GM06990 (cell line): ENCODE data around the gene WNT4.

Experiments used
- DNase-seq: peaks from one replicate; pipeline ENCODE4 v3.0.0-alpha.2; 2011; ENCODE audit not compliant: insufficient read length; ENCODE audit errors: extremely low read depth
- H3K27me3 ChIP-seq: replicated peaks from 2 replicates; pipeline ENCODE4 v1.6.0; 2011; ENCODE audit warnings: low read length; ENCODE audit not compliant: control insufficient read depth, insufficient read depth
- H3K36me3 ChIP-seq: 2 replicates; pipeline ENCODE4 v1.5.1; 2011; ENCODE audit warnings: low read length; ENCODE audit not compliant: control insufficient read depth, insufficient read depth
- H3K4me3 ChIP-seq: replicated peaks from 2 replicates; pipeline ENCODE4 v1.5.1; 2011; ENCODE audit warnings: low read depth, mild to moderate bottlenecking, control low read depth, low read length
- TF ChIP-seq, protein P1 (sequence below): IDR thresholded peaks from 2 replicates; pipeline ENCODE4 v1.5.1; 2011; ENCODE audit warnings: low read length, control low read depth, mild to moderate bottlenecking, inconsistent platforms; ENCODE audit not compliant: insufficient read depth, poor library complexity, severe bottlenecking

WNT4 gene

DNA sequence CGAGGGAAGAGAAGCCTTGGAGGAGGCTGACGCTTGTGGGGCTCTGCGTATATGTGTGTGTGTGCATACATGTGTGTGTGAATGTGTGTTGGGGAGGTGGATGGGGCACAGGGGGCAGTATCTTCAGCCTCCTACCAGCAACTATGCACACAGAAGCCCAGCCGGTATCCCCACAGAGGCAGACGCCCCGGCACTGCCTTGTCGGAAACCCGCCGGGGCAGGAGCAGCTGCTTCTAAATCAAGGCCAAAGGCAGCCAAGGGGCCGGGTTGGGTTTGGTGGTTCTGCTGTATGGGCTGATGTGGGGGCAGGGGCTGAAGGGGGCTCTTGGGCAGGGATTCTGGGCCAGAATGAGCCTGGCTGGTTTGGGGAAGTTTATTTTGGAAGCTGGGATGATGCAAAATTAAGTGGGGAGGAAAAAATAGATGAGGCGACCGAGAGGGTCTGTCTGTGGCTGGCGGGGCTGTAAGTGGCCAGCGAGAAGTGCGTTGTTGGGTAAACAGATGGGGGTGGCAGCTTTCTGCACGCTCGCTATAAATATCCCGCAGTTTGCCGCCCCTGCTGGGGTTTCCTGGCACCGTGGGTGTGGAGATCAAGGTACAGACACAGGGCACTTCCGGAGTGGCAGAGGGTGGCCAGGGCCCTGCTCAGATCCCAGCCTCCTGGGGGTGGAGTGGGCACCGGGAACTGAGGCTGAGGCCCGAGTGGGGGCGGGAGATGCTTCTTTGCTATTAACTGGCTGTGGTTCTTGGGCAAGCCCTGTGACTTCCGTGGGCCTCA is 11.0 kb upstream of the WNT4 start:
- DNase-seq = no peak
- no peaks in the 10 kb centered on the region for H3K27me3 ChIP-seq

DNA sequence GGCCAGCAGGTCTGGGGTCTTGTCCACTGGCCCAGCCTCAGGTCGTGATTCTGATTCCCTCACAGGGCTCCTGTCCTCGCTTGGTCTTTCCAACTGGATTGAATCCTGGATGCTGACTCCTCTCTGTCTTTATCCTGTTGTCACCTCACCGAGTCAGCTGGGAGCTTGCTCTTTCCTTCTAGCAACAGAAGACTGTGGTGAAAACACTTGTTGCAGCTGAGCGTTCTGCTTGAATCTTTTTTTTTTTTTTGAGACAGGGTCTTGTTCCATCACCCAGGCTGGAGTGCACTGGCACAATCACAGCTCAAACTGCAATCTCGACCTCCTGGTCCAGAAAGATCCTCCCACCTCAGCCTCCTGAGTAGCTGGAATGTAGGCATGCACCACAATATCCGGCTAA is 8.0 kb upstream of the WNT4 start:
- Histone ChIP-seq H3K27me3 (no peaks in the 10 kb centered on the region), H3K4me3 (no peak overlapping the region), H3K36me3 (no peaks in the 10 kb centered on the region)
- DNase-seq = no peak
- TF ChIP-seq, protein P1, sequence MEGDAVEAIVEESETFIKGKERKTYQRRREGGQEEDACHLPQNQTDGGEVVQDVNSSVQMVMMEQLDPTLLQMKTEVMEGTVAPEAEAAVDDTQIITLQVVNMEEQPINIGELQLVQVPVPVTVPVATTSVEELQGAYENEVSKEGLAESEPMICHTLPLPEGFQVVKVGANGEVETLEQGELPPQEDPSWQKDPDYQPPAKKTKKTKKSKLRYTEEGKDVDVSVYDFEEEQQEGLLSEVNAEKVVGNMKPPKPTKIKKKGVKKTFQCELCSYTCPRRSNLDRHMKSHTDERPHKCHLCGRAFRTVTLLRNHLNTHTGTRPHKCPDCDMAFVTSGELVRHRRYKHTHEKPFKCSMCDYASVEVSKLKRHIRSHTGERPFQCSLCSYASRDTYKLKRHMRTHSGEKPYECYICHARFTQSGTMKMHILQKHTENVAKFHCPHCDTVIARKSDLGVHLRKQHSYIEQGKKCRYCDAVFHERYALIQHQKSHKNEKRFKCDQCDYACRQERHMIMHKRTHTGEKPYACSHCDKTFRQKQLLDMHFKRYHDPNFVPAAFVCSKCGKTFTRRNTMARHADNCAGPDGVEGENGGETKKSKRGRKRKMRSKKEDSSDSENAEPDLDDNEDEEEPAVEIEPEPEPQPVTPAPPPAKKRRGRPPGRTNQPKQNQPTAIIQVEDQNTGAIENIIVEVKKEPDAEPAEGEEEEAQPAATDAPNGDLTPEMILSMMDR = no peak

More for the DNA sequence above, 11.0 kb upstream of the WNT4 start:
- Histone ChIP-seq H3K36me3 (no peaks in the 10 kb centered on the region), H3K4me3 (no peak overlapping the region)
- TF ChIP-seq, protein P1 = no peak

DNA sequence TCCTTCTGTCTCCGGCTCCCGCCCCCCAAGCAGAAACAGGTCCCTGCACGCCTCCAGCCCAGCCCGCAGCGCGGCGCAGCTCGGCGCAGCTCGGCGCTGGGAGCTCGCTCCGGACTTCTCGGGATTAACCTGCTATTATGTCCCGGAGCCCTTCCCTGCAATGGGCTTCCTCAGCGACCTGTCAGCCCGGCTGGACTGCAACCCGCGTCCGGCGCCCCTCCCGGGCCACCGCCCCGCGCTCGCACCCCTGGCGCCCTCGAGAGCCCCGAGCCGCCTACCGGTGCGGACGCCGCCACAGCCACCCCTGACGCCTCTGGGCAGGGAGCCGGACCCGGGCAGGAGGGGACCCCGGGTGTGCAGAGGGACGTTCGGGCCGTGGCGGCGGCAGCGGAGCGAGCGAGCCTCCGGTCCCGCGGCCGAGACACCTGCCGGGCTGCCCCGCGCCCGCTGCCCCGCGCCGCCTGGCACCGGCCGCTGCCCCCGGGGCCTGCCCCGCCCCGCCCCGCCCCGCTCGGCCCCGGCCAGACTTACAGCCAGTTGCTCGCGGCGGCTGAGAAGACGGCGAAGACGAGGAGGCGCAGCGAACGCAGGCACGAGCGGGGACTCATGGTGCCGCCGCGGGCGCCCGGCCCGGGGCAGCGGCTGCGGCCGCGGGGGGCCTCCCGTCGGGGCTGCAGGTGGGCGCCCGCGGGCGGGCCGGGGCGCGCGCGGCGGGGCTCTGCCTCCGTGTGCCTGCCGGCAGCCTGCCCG is 407 bp downstream of the WNT4 start:
- DNase-seq = no peak
- H3K27me3 ChIP-seq = peaks cover 4% of the 10 kb centered on the region
- H3K36me3 ChIP-seq = no peaks in the 10 kb centered on the region
- H3K4me3 ChIP-seq = no peak overlapping the region; the same call in 1 of the 2 replicates
- TF ChIP-seq, protein P1 = no peak

DNA sequence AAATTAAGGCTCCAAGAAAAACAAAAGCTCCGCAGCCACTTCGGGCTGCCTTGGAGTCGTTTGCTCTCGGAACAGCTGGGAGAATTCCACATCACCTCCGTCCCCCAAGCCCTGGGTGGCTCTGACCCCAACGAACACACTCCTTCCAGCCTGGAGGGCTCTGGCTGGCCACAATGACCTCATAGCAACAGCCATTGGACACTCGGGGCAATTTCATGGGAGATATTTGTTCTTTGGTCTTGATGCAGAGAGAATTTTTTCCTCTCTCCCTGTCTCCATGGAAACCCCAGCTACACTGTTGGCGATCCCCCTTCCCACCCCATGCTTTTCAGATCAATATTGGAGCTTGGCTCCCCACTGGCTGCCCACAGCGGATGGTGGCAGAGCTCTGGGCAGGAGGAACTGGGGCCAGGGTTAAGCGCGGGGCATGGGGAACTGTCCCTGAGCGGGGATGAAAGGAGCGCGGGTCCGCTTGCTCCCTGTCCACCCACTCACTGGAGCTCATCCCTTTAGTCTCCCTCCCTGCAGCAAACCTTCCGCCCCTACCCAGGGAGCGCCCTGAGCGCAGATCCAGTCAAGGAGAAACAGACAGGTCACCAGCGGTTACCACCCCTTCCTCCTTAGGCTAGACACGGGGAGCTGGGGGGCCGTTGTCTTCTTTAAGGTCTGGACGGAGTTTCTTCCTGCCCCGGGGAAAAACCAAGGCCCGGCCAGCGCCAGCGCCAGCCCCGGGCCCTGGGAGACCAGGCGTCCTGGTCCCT is 1.2 kb downstream of the WNT4 start:
- H3K27me3 ChIP-seq = peaks cover 4% of the 10 kb centered on the region
- TF ChIP-seq, protein P1 = no peak
- no peak for DNase-seq
- H3K4me3 ChIP-seq = no peak overlapping the region; the same call in 1 of the 2 replicates
- H3K36me3 ChIP-seq = no peaks in the 10 kb centered on the region

DNA sequence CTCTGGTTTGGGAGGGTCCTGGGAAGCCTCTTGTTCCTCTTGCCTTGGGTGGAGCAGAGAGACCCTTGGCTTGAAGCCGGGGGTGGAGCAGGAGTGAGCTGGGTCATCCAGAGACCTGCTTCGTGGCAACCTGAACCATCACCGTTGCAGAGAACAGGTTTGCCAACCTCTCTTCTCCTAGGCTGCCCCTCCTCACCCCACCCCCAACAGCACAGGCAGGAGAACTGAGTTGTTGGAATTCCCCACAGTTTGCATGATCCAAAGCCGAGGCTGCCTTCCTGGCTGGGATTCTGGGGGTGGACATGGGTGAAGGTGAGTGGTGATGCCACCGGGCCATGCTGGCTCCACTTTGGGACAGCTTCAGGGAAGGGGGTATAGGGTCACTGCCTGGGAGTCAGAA is 2.2 kb downstream of the WNT4 start:
- TF ChIP-seq, protein P1 = no peak
- no peak for DNase-seq
- Histone ChIP-seq H3K4me3 (no peak overlapping the region), H3K36me3 (no peaks in the 10 kb centered on the region), H3K27me3 (peaks cover 4% of the 10 kb centered on the region)
